OCI-LY3 (cell line): Measurements from ENCODE around the gene SP100.

Experiments
- H2AFZ ChIP-seq: fragments of 200-600, 300-600 bp; shearing (Covaris generic); 2 replicates; pipeline ENCODE4 v1.6.0; 2014; ENCODE audit warnings: antibody characterized with exemption, low read depth, low read length
- H3K27ac ChIP-seq: fragments of 200-600, 300-600 bp; sonication (generic); 2 replicates; pipeline ENCODE4 v1.5.1; 2014; ENCODE audit warnings: mild to moderate bottlenecking, low read length, moderate library complexity, mixed read lengths
- H3K27me3 ChIP-seq: fragments of 200-600, 300-600 bp; sonication (generic); 2 replicates; pipeline ENCODE4 v1.6.1; 2014; ENCODE audit warnings: low read depth, low read length, mixed read lengths
- H3K36me3 ChIP-seq: fragments of 200-600, 300-600 bp; sonication (generic); replicated peaks from 2 replicates; pipeline ENCODE3; 2014; ENCODE audit warnings: low read depth, low read length, mixed read lengths
- H3K4me1 ChIP-seq: fragments of 300-600, 200-600 bp; sonication (generic); 2 replicates; pipeline ENCODE4 v1.6.1; 2014; ENCODE audit warnings: low read length, mixed read lengths
- H3K4me2 ChIP-seq: fragments of 200-600, 300-600 bp; sonication (generic); 2 replicates; pipeline ENCODE4 v1.6.1; 2014; ENCODE audit warnings: low read length, mixed read lengths
- H3K4me3 ChIP-seq: fragments of 300-600, 200-600 bp; sonication (generic); 2 replicates; pipeline ENCODE4 v1.5.1; 2014; ENCODE audit warnings: antibody characterized with exemption, mild to moderate bottlenecking, low read length, moderate library complexity
- H3K79me2 ChIP-seq: fragments of 300-600, 200-600 bp; shearing (Covaris generic); 2 replicates; pipeline ENCODE4 v1.6.1; 2014; ENCODE audit warnings: mild to moderate bottlenecking, low read length, mixed read lengths
- H3K9ac ChIP-seq: fragments of 300-600, 200-600 bp; shearing (Covaris generic); 2 replicates; pipeline ENCODE4 v1.6.0; 2014; ENCODE audit warnings: mild to moderate bottlenecking, low read length, moderate library complexity
- H3K9me3 ChIP-seq: fragments of 200-600, 300-600 bp; shearing (Covaris generic); 2 replicates; pipeline ENCODE4 v1.6.1; 2014; ENCODE audit warnings: low read length, mixed read lengths; ENCODE audit not compliant: insufficient read depth
- H4K20me1 ChIP-seq: fragments of 200-600, 300-600 bp; sonication (generic); 2 replicates; pipeline ENCODE4 v1.6.1; 2016; ENCODE audit warnings: low read length, mixed read lengths; ENCODE audit not compliant: insufficient read depth
- CTCF ChIP-seq: fragments of 200-600, 300-600 bp; sonication (generic); IDR thresholded peaks from 2 replicates; pipeline ENCODE4 v1.5.1; 2014; ENCODE audit warnings: antibody characterized with exemption, low read length, low read depth
- EZH2phosphoT487 ChIP-seq: fragments of 200-600 bp; shearing (Covaris generic); IDR thresholded peaks from 2 replicates; pipeline ENCODE4 v1.6.1; 2018; ENCODE audit warnings: antibody characterized with exemption, mixed run types, low read depth

Gene SP100

DNA sequence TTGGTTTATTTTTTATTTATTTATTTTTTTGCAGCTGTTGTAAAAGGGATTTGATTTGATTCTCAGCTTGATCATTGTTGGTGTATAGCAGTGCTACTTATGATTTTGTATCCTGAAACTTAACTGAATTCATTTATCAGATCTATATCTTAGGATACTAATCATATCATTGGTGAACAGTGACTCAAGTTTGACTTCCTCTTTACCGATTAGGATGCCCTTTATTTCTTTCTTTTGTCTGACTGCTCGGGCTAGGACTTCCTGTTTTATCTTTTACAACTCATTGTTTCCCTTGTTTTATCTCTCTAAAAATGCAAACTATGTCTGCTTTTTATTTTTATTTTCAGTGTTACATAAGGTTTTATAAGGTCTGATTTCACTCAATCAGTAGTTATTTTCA lies 23.6 kb downstream of the SP100 start:
- peaks cover 54% of the 10 kb centered on the region for H3K79me2 ChIP-seq
- 0 out of 2 replicates have a peak, but pooled peaks cover 6% of the 10 kb centered on the region for H4K20me1 ChIP-seq
- no peak overlapping the region for H2AFZ ChIP-seq
- peak overlapping the region; percentile 61 for H3K4me2 ChIP-seq
- H3K27ac ChIP-seq: no peak overlapping the region
- H3K9ac ChIP-seq: no peak overlapping the region
- peak overlapping the region; percentile 35; the same call in 1 of the 2 replicates for H3K4me3 ChIP-seq
- H3K36me3 ChIP-seq: peaks cover 46% of the 10 kb centered on the region
- TF ChIP-seq EZH2phosphoT487 (no peak), CTCF (no peak)
- H3K27me3 ChIP-seq: no peaks in the 10 kb centered on the region
- H3K9me3 ChIP-seq: no peaks in the 10 kb centered on the region
- H3K4me1 ChIP-seq: peaks cover 15% of the 10 kb centered on the region

DNA sequence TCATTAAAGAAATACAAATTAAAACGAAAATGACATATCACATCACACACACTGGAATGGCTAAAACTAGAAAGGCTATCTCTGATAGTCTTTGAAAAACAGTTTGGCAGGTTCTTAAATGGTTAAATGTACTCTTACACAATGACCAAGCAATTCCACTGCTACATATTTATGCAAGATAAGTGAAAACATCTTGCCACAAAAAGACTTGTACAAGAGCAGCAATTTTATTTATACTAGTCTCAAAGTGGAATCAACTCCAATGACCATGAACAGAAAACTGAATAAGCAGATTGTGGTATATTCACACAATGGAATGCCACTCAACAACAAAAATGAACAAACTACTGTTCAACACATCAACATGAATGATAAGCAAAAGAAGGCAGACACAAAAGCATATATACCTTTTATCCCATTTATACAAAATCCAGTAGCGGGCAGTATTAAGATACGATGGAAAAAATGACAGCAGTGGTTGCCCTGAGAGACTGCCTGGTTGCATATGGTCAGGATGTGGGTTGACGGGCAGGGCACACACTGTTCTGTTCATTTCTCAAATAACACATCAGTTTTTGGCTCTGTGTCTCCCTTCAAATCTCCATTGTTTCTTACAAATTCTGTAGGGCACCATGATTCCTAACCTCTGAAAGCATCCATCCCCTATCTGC lies 25.4 kb downstream of the SP100 start:
- H3K36me3 ChIP-seq: peaks cover 45% of the 10 kb centered on the region
- 0 out of 2 replicates have a peak, but pooled peaks cover 6% of the 10 kb centered on the region for H4K20me1 ChIP-seq
- TF ChIP-seq CTCF (no peak), EZH2phosphoT487 (no peak)
- no peak overlapping the region for H2AFZ ChIP-seq
- no peak overlapping the region for H3K4me2 ChIP-seq
- no peak overlapping the region for H3K4me3 ChIP-seq
- H3K9me3 ChIP-seq: no peaks in the 10 kb centered on the region
- H3K9ac ChIP-seq: no peak overlapping the region
- no peaks in the 10 kb centered on the region for H3K27me3 ChIP-seq
- no peak overlapping the region for H3K27ac ChIP-seq
- peaks cover 38% of the 10 kb centered on the region for H3K79me2 ChIP-seq
- H3K4me1 ChIP-seq: peaks cover 19% of the 10 kb centered on the region

DNA sequence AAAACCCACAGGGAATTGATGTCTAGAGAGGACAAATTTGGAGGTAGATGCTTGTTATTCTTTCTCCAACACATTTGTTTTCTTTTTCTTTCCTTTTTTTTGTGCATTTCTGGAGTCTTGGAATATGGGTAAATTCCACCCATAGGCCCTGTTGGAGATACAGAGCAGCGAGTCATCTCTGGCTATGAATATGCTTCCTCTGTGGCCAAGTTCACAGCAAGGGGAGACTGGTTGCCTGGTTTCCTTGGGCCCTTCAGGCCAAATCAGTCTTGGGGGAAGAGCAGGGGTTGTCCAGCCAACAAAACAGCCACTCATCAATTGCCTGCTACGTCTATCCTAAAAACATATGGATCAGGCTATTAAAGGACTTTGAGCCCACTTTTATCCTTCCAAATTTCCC lies 27.5 kb downstream of the SP100 start:
- Histone ChIP-seq H2AFZ (no peak overlapping the region), H3K79me2 (peaks cover 24% of the 10 kb centered on the region), H4K20me1 (0 out of 2 replicates have a peak, but pooled peaks cover 6% of the 10 kb centered on the region), H3K36me3 (peaks cover 47% of the 10 kb centered on the region), H3K27ac (no peak overlapping the region), H3K4me1 (peaks cover 39% of the 10 kb centered on the region), H3K4me2 (no peak overlapping the region), H3K9ac (no peak overlapping the region), H3K27me3 (no peaks in the 10 kb centered on the region), H3K9me3 (no peaks in the 10 kb centered on the region), H3K4me3 (no peak overlapping the region)
- TF ChIP-seq EZH2phosphoT487 (no peak), CTCF (no peak)

GRCh38 chr2:230444832-230445231 lies 28.8 kb downstream of the SP100 start:
- Histone ChIP-seq H3K36me3 (peaks cover 58% of the 10 kb centered on the region), H4K20me1 (0 out of 2 replicates have a peak, but pooled peaks cover 6% of the 10 kb centered on the region), H3K4me3 (no peak overlapping the region), H3K9ac (no peak overlapping the region), H3K9me3 (no peaks in the 10 kb centered on the region), H3K4me2 (no peak overlapping the region), H2AFZ (no peak overlapping the region), H3K27ac (no peak overlapping the region), H3K4me1 (peaks cover 44% of the 10 kb centered on the region), H3K27me3 (no peaks in the 10 kb centered on the region), H3K79me2 (peaks cover 27% of the 10 kb centered on the region)
- no peak for TF ChIP-seq CTCF
- no peak for TF ChIP-seq EZH2phosphoT487
